A549 (cell line): ENCODE results near the gene DUSP28. TPM values are rescaled to one million over a fixed set of nuclear protein-coding genes. Genes with fewer than 3 reads are reported as not detected.

ENCODE experiments used
- ATAC-seq, 2 experiments: fragments of 200-7000 bp in 1 of 2; fragments of >200 bp in 1 of 2; cut with Nextera tagmentation in 1 of 2; cut with Tn5 transposase in 1 of 2; 3 replicates each; pipeline versions ENCODE4 v1.8.0 to v1.9.1; 2018 to 2020; ENCODE audit warnings: mild to moderate bottlenecking in 1 of 2, moderate library complexity in 1 of 2
- CTCF ChIA-PET: fragments of 300-600 bp; sonication (Branson Sonifier 250); formaldehyde crosslinking; extraction: SDS; loops from one replicate; lab custom pipeline; 2021; ENCODE audit warnings: antibody characterized with exemption, inconsistent platforms; lab: Yijun Ruan, JAX
- POLR2A ChIA-PET: fragments of 350-600 bp; formaldehyde crosslinking; extraction: SDS; loops from one replicate; lab custom pipeline; 2021; ENCODE audit warnings: antibody characterized with exemption, inconsistent platforms; lab: Yijun Ruan, JAX
- DNase-seq, 2 experiments: peaks; one replicate each; pipeline versions ENCODE4 v3.0.0 to v3.0.0-alpha.2; 2011 to 2016; ENCODE audit warnings: low read depth in 1 of 2, low spot score in 1 of 2
- FAIRE-seq: peaks from 2 replicates; lab custom pipeline; 2011; peaks lifted over from hg19 to GRCh38; lab: Jason Lieb, UNC
- H3K27ac ChIP-seq, 2 experiments: fragments of >200 bp; sonication (Bioruptor Twin); formaldehyde crosslinking; 3 replicates each; pipeline ENCODE4 v1.5.1; 2016 to 2017
- H3K4me1 ChIP-seq: fragments of >200 bp; sonication (Bioruptor Twin); formaldehyde crosslinking; 3 replicates; pipeline ENCODE4 v1.6.1; 2016
- H3K4me2 ChIP-seq: fragments of >200 bp; sonication (Bioruptor Twin); formaldehyde crosslinking; 3 replicates; pipeline ENCODE4 v1.6.1; 2016
- H3K4me3 ChIP-seq: fragments of >200 bp; sonication (Bioruptor Twin); formaldehyde crosslinking; 3 replicates; pipeline ENCODE4 v1.5.1; 2016
- H3K9me3 ChIP-seq: fragments of >200 bp; sonication (Bioruptor Twin); formaldehyde crosslinking; 3 replicates; pipeline ENCODE4 v1.6.1; 2016
- BHLHE40 ChIP-seq: IDR thresholded peaks from 2 replicates; pipeline ENCODE4 v1.6.1; 2012; ENCODE audit warnings: low read depth, low read length, inconsistent platforms
- CEBPB ChIP-seq, 2 experiments: fragments of >200 bp in 1 of 2; sonication (Bioruptor Twin) in 1 of 2; formaldehyde crosslinking in 1 of 2; IDR thresholded peaks; 2 replicates each; pipeline ENCODE4 v1.6.1; 2012 to 2016
- EHF ChIP-seq: fragments of 250-450 bp; sonication (Bioruptor Pico); IDR thresholded peaks from 2 replicates; pipeline ENCODE4 v1.5.0; 2020; ENCODE audit warnings: mild to moderate bottlenecking
- EHMT2 ChIP-seq: fragments of 200-600 bp; sonication (generic); IDR thresholded peaks from 2 replicates; pipeline ENCODE4 v1.6.1; 2016; ENCODE audit warnings: antibody characterized with exemption, low read depth, mild to moderate bottlenecking, moderate library complexity
- EP300 ChIP-seq, 2 experiments: fragments of >200 bp; sonication (Bioruptor Twin); formaldehyde crosslinking; IDR thresholded peaks; 2 replicates in 1 of 2; 3 replicates in 1 of 2; pipeline ENCODE4 v1.6.1; 2016 to 2017
- ESRRA ChIP-seq: fragments of 150-350 bp; IDR thresholded peaks from 2 replicates; pipeline ENCODE4 v1.6.1; 2014; ENCODE audit warnings: mild to moderate bottlenecking, low read length, borderline replicate concordance
- FOSL2 ChIP-seq, 2 experiments: fragments of 450-650 bp in 1 of 2; fragments of >200 bp in 1 of 2; sonication (Bioruptor Twin) in 1 of 2; formaldehyde crosslinking; IDR thresholded peaks; 2 replicates each; pipeline versions ENCODE4 v1.5.0 to v1.6.1; 2016 to 2020; ENCODE audit warnings: mild to moderate bottlenecking in 1 of 2, moderate library complexity in 1 of 2
- GATA3 ChIP-seq: IDR thresholded peaks from 2 replicates; pipeline ENCODE4 v1.6.1; 2012; ENCODE audit warnings: borderline replicate concordance
- HEYL ChIP-seq: fragments of 250-450 bp; sonication (Bioruptor Pico); IDR thresholded peaks from 2 replicates; pipeline ENCODE4 v1.8.0; 2021; ENCODE audit warnings: mild to moderate bottlenecking, moderate library complexity
- JUN ChIP-seq, 2 experiments: fragments of >200 bp; sonication (Bioruptor Twin); formaldehyde crosslinking; IDR thresholded peaks; 2 replicates in 1 of 2; 3 replicates in 1 of 2; pipeline ENCODE4 v1.6.1; 2016 to 2017
- JUNB ChIP-seq: fragments of >200 bp; sonication (Bioruptor Twin); formaldehyde crosslinking; IDR thresholded peaks from 2 replicates; pipeline ENCODE4 v1.6.1; 2016
- KDM5A ChIP-seq: fragments of 200-600 bp; sonication (generic); IDR thresholded peaks from 2 replicates; pipeline ENCODE4 v1.6.1; 2016; ENCODE audit warnings: antibody characterized with exemption, mild to moderate bottlenecking
- MYC ChIP-seq: IDR thresholded peaks from 2 replicates; pipeline ENCODE4 v1.6.1; 2012; ENCODE audit warnings: mild to moderate bottlenecking, inconsistent platforms, low read length, improper control_type of control experiment, borderline replicate concordance
- NFE2L2 ChIP-seq: fragments of 150-350 bp; conservative IDR thresholded peaks from 2 replicates; pipeline ENCODE4 v1.6.1; 2014; ENCODE audit warnings: low read length
- NPAS2 ChIP-seq: fragments of 250-450 bp; sonication (Bioruptor Pico); IDR thresholded peaks from 2 replicates; pipeline ENCODE4 v1.8.0; 2022; ENCODE audit warnings: mild to moderate bottlenecking, moderate library complexity, borderline replicate concordance
- PHF8 ChIP-seq: fragments of 200-600 bp; sonication (generic); IDR thresholded peaks from 2 replicates; pipeline ENCODE4 v1.6.1; 2016; ENCODE audit warnings: low read depth, mild to moderate bottlenecking, antibody characterized with exemption, moderate library complexity, borderline replicate concordance
- POLR2A ChIP-seq: IDR thresholded peaks from 2 replicates; pipeline ENCODE4 v1.6.1; 2012; ENCODE audit warnings: mild to moderate bottlenecking, low read length
- POLR2AphosphoS2 ChIP-seq: conservative IDR thresholded peaks from 2 replicates; pipeline ENCODE4 v1.6.1; 2012; ENCODE audit warnings: low read length, improper control_type of control experiment, inconsistent platforms
- RAD21 ChIP-seq, 2 experiments: fragments of >200 bp in 1 of 2; sonication (Bioruptor Twin) in 1 of 2; formaldehyde crosslinking in 1 of 2; IDR thresholded peaks in 1 of 2; conservative IDR thresholded peaks in 1 of 2; 2 replicates in 1 of 2; 3 replicates in 1 of 2; pipeline ENCODE4 v1.6.1; 2012 to 2018; ENCODE audit warnings: inconsistent platforms in 1 of 2
- RCOR1 ChIP-seq: fragments of 150-350 bp; IDR thresholded peaks from 2 replicates; pipeline ENCODE4 v1.6.1; 2014; ENCODE audit warnings: antibody characterized with exemption, low read length, low read depth
- TFCP2L1 ChIP-seq: fragments of 250-450 bp; sonication (Bioruptor Pico); IDR thresholded peaks from 2 replicates; pipeline ENCODE4 v1.5.0; 2021; ENCODE audit warnings: mild to moderate bottlenecking
- ZC3H11A ChIP-seq: fragments of 450-650 bp; IDR thresholded peaks from 2 replicates; pipeline ENCODE4 v1.6.1; 2014; ENCODE audit warnings: antibody characterized with exemption, mild to moderate bottlenecking
- ZNF302 ChIP-seq: fragments of 250-450 bp; sonication (Bioruptor Pico); IDR thresholded peaks from 2 replicates; pipeline ENCODE4 v1.9.0; 2021; ENCODE audit warnings: inconsistent platforms, mild to moderate bottlenecking, moderate library complexity
- ZSCAN20 ChIP-seq: fragments of 250-450 bp; sonication (Bioruptor Pico); IDR thresholded peaks from 2 replicates; pipeline ENCODE4 v1.8.0; 2022; ENCODE audit warnings: mild to moderate bottlenecking, moderate library complexity
- WGBS: methylation state at CpG from one replicate; pipeline ENCODE4 v1.1.6; 2017; ENCODE audit errors: missing lambda C conversion rate; 5-methylcytosine and 5-hydroxymethylcytosine counted together
- polyA plus RNA-seq, 4 experiments: library from polyadenylated mRNA; depleted of rRNA in 3 of 4; stranded (reverse); fragments of >200 nt; fragmentation: RNase III in 1 of 4; extraction: RNeasy Plus Mini Kit Qiagen cat#74134 plus additional on column Dnase treatment in 1 of 4; gene quantifications; 2 replicates in 3 of 4; 3 replicates in 1 of 4; pipeline ENCODE4 v1.2.3, GENCODE V29; 2011 to 2017
- TF ChIP-seq, protein P1 (sequence below): IDR thresholded peaks from 2 replicates; pipeline ENCODE4 v1.6.1; 2012
- TF ChIP-seq, protein P2 (sequence below): fragments of 250-450 bp; sonication (Bioruptor Pico); IDR thresholded peaks from 2 replicates; pipeline ENCODE4 v1.5.0; 2021; ENCODE audit warnings: mild to moderate bottlenecking, moderate library complexity, borderline replicate concordance
- TF ChIP-seq, protein P3 (sequence below): fragments of 250-450 bp; sonication (Bioruptor Pico); IDR thresholded peaks from 2 replicates; pipeline ENCODE4 v1.5.0; 2020; ENCODE audit warnings: low read depth, mild to moderate bottlenecking, moderate library complexity

Gene DUSP28
- polyA plus RNA-seq, 2 of the 4 experiments (the other 2 are of a cell fraction), result 5.2 to 14.3 TPM

DNA sequence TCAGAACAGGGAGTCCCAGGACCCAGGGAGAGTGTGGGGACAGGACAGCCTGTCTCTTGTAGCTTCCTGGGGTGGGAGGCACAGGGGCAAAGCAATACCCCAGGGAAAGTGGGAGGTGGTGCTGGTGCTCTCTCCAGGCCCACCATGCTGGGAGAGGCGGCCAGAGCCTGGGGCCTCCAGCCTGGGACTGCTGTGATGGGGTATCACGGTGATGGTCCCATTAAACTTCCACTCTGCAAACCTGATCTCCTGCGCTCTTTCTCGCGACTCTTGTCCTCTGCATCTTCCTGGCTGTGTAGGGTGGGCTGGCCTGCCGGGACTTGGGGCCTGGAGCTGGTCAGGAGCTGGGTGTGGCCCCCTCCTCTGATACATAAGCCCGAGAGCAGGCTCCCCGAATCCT, 18.3 kb downstream of the DUSP28 start:
- CTCF ChIA-PET, result interaction anchor here (2.3 to 7.3 kb wide), 2 partner anchors 9 to 13 kb away, joined by 8 to 76 read pairs; no protein-coding TSS in a partner anchor
- no peak overlapping the region for H3K4me2 ChIP-seq

DNA sequence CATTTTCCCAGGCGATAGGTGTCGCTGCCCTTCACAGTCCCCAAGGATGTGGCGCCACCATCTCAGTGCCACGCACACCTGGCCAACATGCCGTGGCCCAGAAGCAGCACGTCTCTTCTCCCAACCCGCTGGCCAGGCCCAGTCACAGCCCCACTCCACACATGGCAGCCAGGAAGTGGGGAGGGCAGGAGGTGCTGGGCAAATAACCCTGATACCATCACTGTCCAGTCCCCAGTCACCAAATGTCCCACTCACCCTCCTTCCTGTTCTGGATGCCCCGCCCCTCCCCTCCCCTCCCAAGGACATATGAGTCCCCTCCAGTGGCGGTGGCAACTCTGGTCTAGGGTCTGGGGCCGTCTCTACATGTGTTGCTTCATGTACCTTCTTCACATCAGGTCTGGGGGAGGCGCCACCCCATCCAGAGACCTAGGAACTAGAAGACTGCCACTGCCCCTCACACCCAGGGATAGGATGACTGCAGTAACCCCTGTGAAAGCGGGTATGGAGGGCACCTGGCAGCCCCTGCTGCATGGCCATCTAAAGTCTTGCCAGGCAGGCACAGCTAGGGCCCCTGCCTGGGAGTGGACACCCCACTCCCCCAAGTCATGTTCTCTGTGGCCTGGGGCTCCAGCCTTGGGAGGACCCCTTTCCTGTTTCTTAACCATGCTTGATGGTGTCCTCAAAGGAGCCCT, 19.1 kb downstream of the DUSP28 start:
- DNase-seq (no peak), ATAC-seq (peak in 1 of 2 experiments; percentile 6; a peak in 3 of 6 replicates), FAIRE-seq (no peak)
- peak overlapping the region; percentile 29 to 81 for H3K27ac ChIP-seq
- WGBS, result 91% methylated on average over 10 of the region's 12 CpGs
- TF ChIP-seq EP300 (IDR thresholded peaks at IDR 0.05), result no peak
- TF ChIP-seq RAD21 (conservative IDR thresholded peaks at IDR 0.05 in 1 of 2, IDR thresholded peaks at IDR 0.05 in 1 of 2), result no peak
- no peak for TF ChIP-seq ESRRA
- TF ChIP-seq EHF (CRISPR knock-in tag), result no peak
- no peak for TF ChIP-seq RCOR1
- TF ChIP-seq, protein P1, sequence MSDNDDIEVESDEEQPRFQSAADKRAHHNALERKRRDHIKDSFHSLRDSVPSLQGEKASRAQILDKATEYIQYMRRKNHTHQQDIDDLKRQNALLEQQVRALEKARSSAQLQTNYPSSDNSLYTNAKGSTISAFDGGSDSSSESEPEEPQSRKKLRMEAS, result no peak
- TF ChIP-seq ZNF302 (CRISPR knock-in tag), result no peak
- no peak for TF ChIP-seq POLR2A
- no peak for TF ChIP-seq MYC
- no peak for TF ChIP-seq POLR2AphosphoS2
- ChIA-PET CTCF (interaction anchor here (0.7 to 7.3 kb wide), 6 partner anchors 9 to 261 kb away, joined by 3 to 76 read pairs (median 6); partner anchors contain the start of gene RNPEPL1), POLR2A (interaction anchor here (1.7 to 2.0 kb wide), 3 partner anchors 10 to 18 kb away, joined by 9 to 21 read pairs (median 16); partner anchors contain the start of genes DUSP28 and RNPEPL1)
- H3K9me3 ChIP-seq, result no peaks in the 10 kb centered on the region
- peak overlapping the region; percentile 70 for H3K4me2 ChIP-seq
- H3K4me1 ChIP-seq, result peaks cover 23% of the 10 kb centered on the region
- H3K4me3 ChIP-seq, result no peak overlapping the region

More for the DNA sequence above, 18.3 kb downstream of the DUSP28 start:
- POLR2A ChIA-PET, result interaction anchor here (3.4 kb wide), 1 partner anchor 8 kb away, joined by 9 read pairs; the partner anchor contains the start of gene CAPN10
- FAIRE-seq (no peak), ATAC-seq (no peak), DNase-seq (no peak)
- peaks cover 23% of the 10 kb centered on the region for H3K4me1 ChIP-seq
- no peak overlapping the region for H3K27ac ChIP-seq
- no peak overlapping the region for H3K4me3 ChIP-seq
- no peaks in the 10 kb centered on the region for H3K9me3 ChIP-seq
- no peak for TF ChIP-seq CEBPB (IDR thresholded peaks at IDR 0.05)
- TF ChIP-seq NFE2L2, result no peak
- TF ChIP-seq EHMT2, result no peak
- TF ChIP-seq NPAS2, result no peak
- no peak for TF ChIP-seq ZC3H11A
- TF ChIP-seq, all 56 proteins: peak for 0
- WGBS, result 87% methylated on average over 8 of the region's 8 CpGs

DNA sequence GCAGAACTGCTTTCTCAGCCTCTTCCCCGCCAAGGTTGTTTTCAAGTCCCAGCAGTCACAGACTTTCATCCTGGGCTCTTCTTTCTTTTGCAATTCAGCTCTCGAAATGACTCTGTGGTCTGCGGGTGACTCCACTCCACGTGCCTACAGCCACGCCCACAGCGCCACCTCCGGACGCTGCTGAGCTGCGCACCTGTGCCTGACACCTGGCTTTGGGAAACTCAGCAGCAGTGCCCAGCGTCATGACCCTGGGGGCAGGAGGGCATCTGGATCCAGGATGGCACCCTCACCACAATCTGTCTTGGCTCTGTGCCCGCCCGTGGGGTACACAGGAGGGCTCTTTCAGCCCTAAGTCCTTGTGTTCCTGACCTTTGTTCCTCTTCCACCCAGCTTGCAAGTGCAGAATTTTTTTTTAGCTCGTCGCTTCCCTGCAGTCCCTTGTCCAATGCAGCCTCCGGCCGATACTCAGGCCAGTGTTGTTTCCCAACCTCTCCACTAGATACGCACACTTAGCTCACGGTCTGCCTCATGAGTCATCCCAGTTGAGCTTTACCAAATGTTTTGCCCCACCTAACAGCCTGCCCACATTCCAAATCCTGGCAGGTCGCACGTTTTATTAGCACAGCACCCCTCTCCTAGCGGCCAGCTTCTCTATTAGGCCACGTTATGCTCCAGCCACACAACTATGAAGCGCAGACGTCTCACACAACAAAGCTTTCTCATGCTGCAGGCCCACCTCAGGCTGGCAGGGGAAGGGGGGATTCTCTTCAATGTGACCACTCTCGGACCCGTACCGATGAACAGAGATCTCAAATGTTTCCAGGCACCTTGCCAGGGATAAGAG, 19.8 kb downstream of the DUSP28 start:
- ChIA-PET CTCF (interaction anchor here (0.6 to 7.3 kb wide), 8 partner anchors 8 to 260 kb away, joined by 3 to 76 read pairs (median 4); partner anchors contain the start of gene RNPEPL1), POLR2A (interaction anchor here (1.7 to 2.0 kb wide), 3 partner anchors 11 to 19 kb away, joined by 9 to 21 read pairs (median 16); partner anchors contain the start of genes DUSP28 and RNPEPL1)
- FAIRE-seq, result no peak
- Histone ChIP-seq H3K4me2 (peak overlapping the region; percentile 70), H3K27ac (peak overlapping the region; percentile 29 to 81), H3K4me3 (0 out of 3 replicates have a peak overlapping the region, but pooled peaks have one; percentile 2), H3K4me1 (peaks cover 31% of the 10 kb centered on the region), H3K9me3 (no peaks in the 10 kb centered on the region)
- peak in 1 of 2 experiments; percentile 82 for DNase-seq
- ATAC-seq, result peak; percentile 88 to 90
- WGBS, result 24% methylated on average over 26 of the region's 27 CpGs
- TF ChIP-seq TFCP2L1 (CRISPR knock-in tag), result no peak
- TF ChIP-seq NFE2L2, result no peak
- 0 out of 2 replicates have a peak, but pooled peaks have one; percentile 7 for TF ChIP-seq GATA3
- TF ChIP-seq, protein P2, sequence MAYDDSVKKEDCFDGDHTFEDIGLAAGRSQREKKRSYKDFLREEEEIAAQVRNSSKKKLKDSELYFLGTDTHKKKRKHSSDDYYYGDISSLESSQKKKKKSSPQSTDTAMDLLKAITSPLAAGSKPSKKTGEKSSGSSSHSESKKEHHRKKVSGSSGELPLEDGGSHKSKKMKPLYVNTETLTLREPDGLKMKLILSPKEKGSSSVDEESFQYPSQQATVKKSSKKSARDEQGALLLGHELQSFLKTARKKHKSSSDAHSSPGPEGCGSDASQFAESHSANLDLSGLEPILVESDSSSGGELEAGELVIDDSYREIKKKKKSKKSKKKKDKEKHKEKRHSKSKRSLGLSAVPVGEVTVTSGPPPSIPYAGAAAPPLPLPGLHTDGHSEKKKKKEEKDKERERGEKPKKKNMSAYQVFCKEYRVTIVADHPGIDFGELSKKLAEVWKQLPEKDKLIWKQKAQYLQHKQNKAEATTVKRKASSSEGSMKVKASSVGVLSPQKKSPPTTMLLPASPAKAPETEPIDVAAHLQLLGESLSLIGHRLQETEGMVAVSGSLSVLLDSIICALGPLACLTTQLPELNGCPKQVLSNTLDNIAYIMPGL, result no peak
- TF ChIP-seq JUNB, result no peak
- no peak for TF ChIP-seq KDM5A
- peak; percentile 12 to 60; a peak in 2 of 4 replicates for TF ChIP-seq CEBPB (IDR thresholded peaks at IDR 0.05)
- peak; percentile 82 for TF ChIP-seq BHLHE40
- TF ChIP-seq MYC, result peak; percentile 75; the same call in 1 of the 2 replicates
- TF ChIP-seq, protein P1, result peak; percentile 71
- TF ChIP-seq, protein P3, sequence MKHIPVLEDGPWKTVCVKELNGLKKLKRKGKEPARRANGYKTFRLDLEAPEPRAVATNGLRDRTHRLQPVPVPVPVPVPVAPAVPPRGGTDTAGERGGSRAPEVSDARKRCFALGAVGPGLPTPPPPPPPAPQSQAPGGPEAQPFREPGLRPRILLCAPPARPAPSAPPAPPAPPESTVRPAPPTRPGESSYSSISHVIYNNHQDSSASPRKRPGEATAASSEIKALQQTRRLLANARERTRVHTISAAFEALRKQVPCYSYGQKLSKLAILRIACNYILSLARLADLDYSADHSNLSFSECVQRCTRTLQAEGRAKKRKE (CRISPR knock-in tag), result no peak
- TF ChIP-seq JUN (IDR thresholded peaks at IDR 0.05), result no peak
- no peak for TF ChIP-seq ZSCAN20 (CRISPR knock-in tag)
- no peak for TF ChIP-seq HEYL
- no peak for TF ChIP-seq PHF8
- TF ChIP-seq POLR2AphosphoS2, result no peak
- no peak for TF ChIP-seq FOSL2 (IDR thresholded peaks at IDR 0.05)
- peak; percentile 86 for TF ChIP-seq FOSL2 (CRISPR knock-in tag; IDR thresholded peaks at IDR 0.05)
